Hepatocyte (in vitro differentiated cells): ENCODE data around the gene SPEG. TPM values are rescaled to one million over a fixed set of nuclear protein-coding genes. Genes with fewer than 3 reads are reported as not detected.

ENCODE experiments used
- DNase-seq: peaks from one replicate; pipeline ENCODE4 v3.0.0-alpha.2; 2016; ENCODE audit warnings: low spot score
- H2AFZ ChIP-seq: fragments of 200-600 bp; sonication (generic); 2 replicates; pipeline ENCODE4 v1.6.0; 2016; ENCODE audit warnings: antibody characterized with exemption, mild to moderate bottlenecking
- H3K27ac ChIP-seq: fragments of 200-600 bp; sonication (generic); 2 replicates; pipeline ENCODE4 v1.5.1; 2016; ENCODE audit warnings: mild to moderate bottlenecking
- H3K27me3 ChIP-seq: fragments of 200-600 bp; sonication (generic); 2 replicates; pipeline ENCODE4 v1.6.1; 2016
- H3K36me3 ChIP-seq: fragments of 200-600 bp; sonication (generic); replicated peaks from 2 replicates; pipeline ENCODE4 v1.5.1; 2016; ENCODE audit warnings: low read depth; ENCODE audit not compliant: insufficient read depth
- H3K4me1 ChIP-seq: fragments of 200-600 bp; sonication (generic); 2 replicates; pipeline ENCODE4 v1.5.1; 2016; ENCODE audit warnings: mild to moderate bottlenecking, moderate library complexity; ENCODE audit not compliant: insufficient read depth
- H3K4me2 ChIP-seq: fragments of 200-600 bp; sonication (generic); 2 replicates; pipeline ENCODE4 v1.6.0; 2016
- H3K4me3 ChIP-seq: fragments of 200-600 bp; sonication (generic); 2 replicates; pipeline ENCODE4 v1.5.1; 2016; ENCODE audit warnings: mild to moderate bottlenecking
- H3K79me2 ChIP-seq: fragments of 200-600 bp; sonication (generic); 2 replicates; pipeline ENCODE4 v1.6.0; 2017; ENCODE audit warnings: mild to moderate bottlenecking
- H3K9me2 ChIP-seq: fragments of 200-600 bp; sonication (generic); replicated peaks from 2 replicates; pipeline ENCODE4 v1.6.0; 2017; ENCODE audit warnings: mild to moderate bottlenecking; ENCODE audit not compliant: insufficient read depth
- H3K9me3 ChIP-seq: fragments of 200-600 bp; sonication (generic); 2 replicates; pipeline ENCODE4 v1.5.1; 2016; ENCODE audit warnings: low read depth, mild to moderate bottlenecking
- H4K20me1 ChIP-seq: fragments of 200-600 bp; sonication (generic); 2 replicates; pipeline ENCODE4 v1.6.0; 2016; ENCODE audit warnings: mild to moderate bottlenecking; ENCODE audit not compliant: insufficient read depth, poor library complexity, severe bottlenecking
- CTCF ChIP-seq: fragments of 200-600 bp; sonication (generic); IDR thresholded peaks from 2 replicates; pipeline ENCODE4 v1.5.1; 2016; ENCODE audit warnings: antibody characterized with exemption, mild to moderate bottlenecking; ENCODE audit not compliant: poor library complexity
- EZH2 ChIP-seq: fragments of 200-600 bp; sonication (generic); IDR thresholded peaks from 2 replicates; pipeline ENCODE4 v1.6.1; 2016; ENCODE audit warnings: antibody characterized with exemption, mild to moderate bottlenecking, borderline replicate concordance
- EZH2phosphoT487 ChIP-seq: fragments of 200-600 bp; sonication (generic); IDR thresholded peaks from one replicate; pipeline ENCODE4 v1.6.1; 2018; ENCODE audit warnings: antibody characterized with exemption, mild to moderate bottlenecking, low read depth, moderate library complexity; ENCODE audit not compliant: unreplicated experiment, severe bottlenecking
- WGBS: methylation state at CpG from one replicate; pipeline ENCODE4 v1.1.6; 2016; ENCODE audit warnings: low lambda C conversion rate; ENCODE audit errors: missing lambda C conversion rate; 5-methylcytosine and 5-hydroxymethylcytosine counted together
- polyA plus RNA-seq: library from polyadenylated mRNA; unstranded; fragments of >200 nt; fragmentation: Nextera tagmentation; extraction: Ambion mirVana; gene quantifications from 2 replicates; pipeline ENCODE4 v1.2.1, GENCODE V29; 2016
- total RNA-seq: library from RNA; depleted of rRNA; stranded (reverse); fragments of >200 nt; gene quantifications from 2 replicates; pipeline ENCODE4 v1.2.3, GENCODE V29; 2014

The SPEG gene
- total and polyA plus RNA-seq, 2 experiments from 2014 or later: 21.6 to 40.0 TPM

GRCh38 chr2:219496247-219496824, 61.7 kb downstream of the SPEG start:
- no peak for DNase-seq
- Histone ChIP-seq H3K27ac (no peak overlapping the region), H3K36me3 (no peaks in the 10 kb centered on the region), H2AFZ (no peak overlapping the region), H3K4me3 (no peak overlapping the region), H3K79me2 (peaks cover 12% of the 10 kb centered on the region), H3K9me3 (no peaks in the 10 kb centered on the region), H4K20me1 (no peaks in the 10 kb centered on the region), H3K9me2 (no peaks in the 10 kb centered on the region), H3K4me1 (peaks cover 23% of the 10 kb centered on the region), H3K4me2 (peak overlapping the region; percentile 84), H3K27me3 (peaks cover 54% of the 10 kb centered on the region)
- TF ChIP-seq EZH2 (no peak), CTCF (no peak), EZH2phosphoT487 (no peak)
- 35% methylated on average over 20 of the region's 20 CpGs for WGBS

- Histone ChIP-seq H3K4me2 (peak overlapping the region; percentile 84), H3K9me2 (no peaks in the 10 kb centered on the region), H3K9me3 (no peaks in the 10 kb centered on the region), H3K4me1 (peaks cover 23% of the 10 kb centered on the region), H3K79me2 (peaks cover 12% of the 10 kb centered on the region), H4K20me1 (no peaks in the 10 kb centered on the region), H2AFZ (no peak overlapping the region), H3K27me3 (peaks cover 54% of the 10 kb centered on the region), H3K36me3 (no peaks in the 10 kb centered on the region), H3K4me3 (no peak overlapping the region), H3K27ac (no peak overlapping the region)
- DNase-seq: no peak
- 26% methylated on average over 61 of the region's 61 CpGs for WGBS
- no peak for TF ChIP-seq CTCF
- no peak for TF ChIP-seq EZH2phosphoT487
These were observed 62.3 kb downstream of the SPEG start for GRCh38 chr2:219496825-219497494.

- H3K79me2 ChIP-seq: peaks cover 12% of the 10 kb centered on the region
- H2AFZ ChIP-seq: peak overlapping the region; percentile 67
- no peaks in the 10 kb centered on the region for H3K36me3 ChIP-seq
- H3K27ac ChIP-seq: peak overlapping the region; percentile 81
- peak overlapping the region; percentile 24 for H3K4me3 ChIP-seq
- 6% methylated on average over 46 of the region's 59 CpGs for WGBS
- no peaks in the 10 kb centered on the region for H4K20me1 ChIP-seq
- TF ChIP-seq CTCF (no peak), EZH2phosphoT487 (no peak), EZH2 (no peak)
- peaks cover 23% of the 10 kb centered on the region for H3K4me1 ChIP-seq
- no peaks in the 10 kb centered on the region for H3K9me3 ChIP-seq
- H3K4me2 ChIP-seq: peak overlapping the region; percentile 84
- H3K27me3 ChIP-seq: peaks cover 48% of the 10 kb centered on the region
- no peaks in the 10 kb centered on the region for H3K9me2 ChIP-seq
- DNase-seq: peak; percentile 89
These were observed 63.0 kb downstream of the SPEG start for GRCh38 chr2:219497495-219498279.
